DOHH2 (cell line): ENCODE measurements around the gene UBE2I.

ENCODE experiments used
- CTCF ChIP-seq: fragments of 200-600 bp; sonication (generic); IDR thresholded peaks from one replicate; pipeline ENCODE4 v1.5.1; 2014; ENCODE audit warnings: antibody characterized with exemption, mild to moderate bottlenecking, low read depth, low read length; ENCODE audit not compliant: poor library complexity, severe bottlenecking
- EZH2phosphoT487 ChIP-seq: fragments of 200-600 bp; sonication (generic); IDR thresholded peaks from 2 replicates; pipeline ENCODE4 v1.6.1; 2017; ENCODE audit warnings: borderline replicate concordance, mild to moderate bottlenecking, antibody characterized with exemption, low read length, moderate library complexity, mixed read lengths

- TF ChIP-seq CTCF (no peak), EZH2phosphoT487 (no peak)
Measured at GRCh38 chr16:1312903-1313302, 3.5 kb downstream of the UBE2I start.
